GM23338 (cell line): Measurements from ENCODE around the gene CD164. TPM values are rescaled to one million over a fixed set of nuclear protein-coding genes. Genes with fewer than 3 reads are reported as not detected.

ENCODE experiments used
- ATAC-seq: fragments of 200-7000 bp; cut with Tn5 transposase; 3 replicates; pipeline ENCODE4 v1.9.1; 2020
- DNase-seq: peaks from one replicate; pipeline ENCODE4 v3.0.0-alpha.2; 2015; ENCODE audit warnings: low spot score
- H2AFZ ChIP-seq: fragments of 200-600 bp; sonication (generic); 2 replicates; pipeline ENCODE4 v1.8.0; 2016; ENCODE audit warnings: antibody characterized with exemption, mild to moderate bottlenecking, moderate library complexity
- H3F3A ChIP-seq: fragments of 200-600 bp; sonication (generic); replicated peaks from 2 replicates; pipeline ENCODE4 v1.8.0; 2017; ENCODE audit warnings: antibody characterized with exemption, mixed run types, low read depth
- H3K27ac ChIP-seq: fragments of 200-600 bp; sonication (generic); 2 replicates; pipeline ENCODE4 v1.6.1; 2016; ENCODE audit warnings: low read depth
- H3K27me3 ChIP-seq: fragments of 200-600 bp; sonication (generic); 2 replicates; pipeline ENCODE4 v1.8.0; 2016; ENCODE audit warnings: mild to moderate bottlenecking, mixed run types, moderate library complexity; ENCODE audit not compliant: insufficient read depth
- H3K36me3 ChIP-seq: fragments of 200-600 bp; sonication (generic); 2 replicates; pipeline ENCODE4 v1.8.0; 2016; ENCODE audit warnings: mild to moderate bottlenecking; ENCODE audit not compliant: insufficient read depth
- H3K4me1 ChIP-seq: fragments of 200-600 bp; sonication (generic); 2 replicates; pipeline ENCODE4 v1.8.0; 2016; ENCODE audit warnings: mild to moderate bottlenecking, moderate library complexity; ENCODE audit not compliant: insufficient read depth
- H3K4me2 ChIP-seq: fragments of 200-600 bp; sonication (generic); 2 replicates; pipeline ENCODE4 v1.7.1; 2017; ENCODE audit warnings: mixed run types
- H3K4me3 ChIP-seq: fragments of 200-600 bp; sonication (generic); 2 replicates; pipeline ENCODE4 v1.6.1; 2016; ENCODE audit warnings: mixed run types
- H3K79me2 ChIP-seq: fragments of 200-600 bp; sonication (generic); replicated peaks from 2 replicates; pipeline ENCODE4 v1.8.0; 2017; ENCODE audit warnings: mild to moderate bottlenecking; ENCODE audit not compliant: insufficient read depth
- H3K9me2 ChIP-seq: fragments of 200-600 bp; sonication (generic); 2 replicates; pipeline ENCODE4 v1.8.0; 2017; ENCODE audit not compliant: insufficient read depth
- H4K20me1 ChIP-seq: fragments of 200-600 bp; sonication (generic); replicated peaks from 2 replicates; pipeline ENCODE4 v1.8.0; 2017; ENCODE audit warnings: mild to moderate bottlenecking; ENCODE audit not compliant: insufficient read depth
- H3K27ac Mint-ChIP-seq: 2 replicates; pipeline ENCODE4 v1.8.0; 2020; ENCODE audit warnings: inconsistent platforms, mild to moderate bottlenecking, moderate library complexity, mixed read lengths
- H3K27me3 Mint-ChIP-seq: 3 replicates; pipeline ENCODE4 v1.8.0; 2022; ENCODE audit warnings: low read depth, mild to moderate bottlenecking, moderate library complexity, mixed read lengths, inconsistent platforms; ENCODE audit not compliant: insufficient read depth, poor library complexity
- H3K36me3 Mint-ChIP-seq: 3 replicates; pipeline ENCODE4 v1.8.0; 2021; ENCODE audit warnings: low read depth, mild to moderate bottlenecking, inconsistent platforms, moderate library complexity, mixed read lengths
- H3K4me1 Mint-ChIP-seq: 3 replicates; pipeline ENCODE4 v1.8.0; 2020; ENCODE audit warnings: mild to moderate bottlenecking, inconsistent platforms, mixed read lengths
- H3K4me3 Mint-ChIP-seq: 3 replicates; pipeline ENCODE4 v1.8.0; 2021; ENCODE audit warnings: moderate library complexity, mild to moderate bottlenecking, inconsistent platforms, mixed read lengths
- H3K9me3 Mint-ChIP-seq: 3 replicates; pipeline ENCODE4 v1.8.0; 2020; ENCODE audit warnings: moderate library complexity, mild to moderate bottlenecking, inconsistent platforms, mixed read lengths
- CREB1 ChIP-seq: fragments of 250-450 bp; sonication (Bioruptor Pico); IDR thresholded peaks from 2 replicates; pipeline ENCODE4 v1.5.0; 2020; ENCODE audit warnings: low read depth, mild to moderate bottlenecking, moderate library complexity
- CTCF ChIP-seq, 2 experiments: fragments of 200-600 bp in 1 of 2; sonication (generic) in 1 of 2; conservative IDR thresholded peaks; 2 replicates each; pipeline versions ENCODE4 v1.5.1 to v1.6.1; 2016 to 2017; ENCODE audit warnings: antibody characterized with exemption in 2 of 2, low read depth in 2 of 2, mild to moderate bottlenecking in 2 of 2, moderate library complexity in 1 of 2
- EZH2 ChIP-seq: fragments of 200-600 bp; sonication (generic); IDR thresholded peaks from one replicate; pipeline ENCODE4 v1.8.0; 2017; ENCODE audit warnings: antibody characterized with exemption, mild to moderate bottlenecking, low read depth; ENCODE audit not compliant: unreplicated experiment
- EZH2phosphoT487 ChIP-seq: fragments of 200-600 bp; sonication (generic); IDR thresholded peaks from one replicate; pipeline ENCODE4 v1.8.1; 2018; ENCODE audit warnings: antibody characterized with exemption; ENCODE audit not compliant: unreplicated experiment
- JUNB ChIP-seq: IDR thresholded peaks from one replicate; pipeline ENCODE4 v1.6.1; 2016; ENCODE audit warnings: antibody characterized with exemption; ENCODE audit not compliant: unreplicated experiment
- NANOG ChIP-seq: IDR thresholded peaks from 2 replicates; pipeline ENCODE4 v1.6.1; 2016; ENCODE audit warnings: antibody characterized with exemption, borderline replicate concordance
- POLR2AphosphoS5 ChIP-seq: IDR thresholded peaks from 2 replicates; pipeline ENCODE4 v1.6.1; 2016; ENCODE audit warnings: antibody characterized with exemption, low read depth
- STAT1 ChIP-seq: IDR thresholded peaks from one replicate; pipeline ENCODE4 v1.6.1; 2016; ENCODE audit warnings: antibody characterized with exemption; ENCODE audit not compliant: unreplicated experiment
- ZNF114 ChIP-seq: fragments of 250-450 bp; sonication (Bioruptor Pico); IDR thresholded peaks from 2 replicates; pipeline ENCODE4 v1.5.0; 2020; ENCODE audit warnings: mild to moderate bottlenecking, moderate library complexity
- ZNF331 ChIP-seq: fragments of 250-450 bp; sonication (Bioruptor Pico); IDR thresholded peaks from 2 replicates; pipeline ENCODE4 v1.5.0; 2020; ENCODE audit warnings: low read depth, mild to moderate bottlenecking, moderate library complexity
- polyA plus RNA-seq: library from polyadenylated mRNA; unstranded; fragments of >200 nt; fragmentation: Nextera tagmentation; extraction: Ambion mirVana; gene quantifications from 2 replicates; pipeline ENCODE4 v1.2.1, GENCODE V29; 2016
- total RNA-seq: library from RNA; depleted of rRNA; stranded (reverse); fragments of >200 nt; shearing (Covaris generic); gene quantifications from 2 replicates; pipeline ENCODE4 v1.2.3, GENCODE V29; 2014
- TF ChIP-seq, protein P1 (sequence below): fragments of 250-450 bp; sonication (Bioruptor Pico); IDR thresholded peaks from 2 replicates; pipeline ENCODE4 v1.5.0; 2020; ENCODE audit warnings: mild to moderate bottlenecking, moderate library complexity
- TF ChIP-seq, protein P2 (sequence below): IDR thresholded peaks from one replicate; pipeline ENCODE4 v1.6.1; 2018; ENCODE audit warnings: antibody characterized with exemption; ENCODE audit not compliant: unreplicated experiment
- TF ChIP-seq, protein P3 (sequence below): IDR thresholded peaks from 2 replicates; pipeline ENCODE4 v1.6.1; 2016; ENCODE audit warnings: antibody characterized with exemption

Gene CD164
- total and polyA plus RNA-seq, 2 experiments from 2014 or later: 81.0 to 83.8 TPM

DNA sequence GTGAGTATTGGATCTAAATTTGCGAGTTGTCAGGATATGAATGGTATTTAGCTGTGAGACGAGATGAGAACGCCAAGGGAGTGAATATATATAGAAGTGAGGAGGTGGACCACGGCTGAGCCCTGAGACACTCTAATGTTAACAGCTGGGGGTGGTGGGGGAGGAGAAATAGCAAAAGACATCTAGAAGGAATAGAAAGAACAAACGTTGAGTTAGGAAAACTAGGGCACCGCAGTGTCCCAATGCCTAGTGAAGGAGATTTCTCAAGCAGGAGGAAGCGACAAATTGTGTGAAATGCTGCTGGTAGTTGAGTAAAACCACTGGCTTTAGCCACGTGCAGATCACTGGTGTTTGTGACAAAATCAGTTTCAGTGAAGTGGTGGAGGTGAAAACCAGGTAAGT lies 56.9 kb downstream of the CD164 start:
- Histone ChIP-seq H3K4me2 (no peak overlapping the region), H2AFZ (no peak overlapping the region), H3K4me3 (no peak overlapping the region), H3K79me2 (no peaks in the 10 kb centered on the region), H3F3A (no peaks in the 10 kb centered on the region), H3K4me1 (peaks cover 3% of the 10 kb centered on the region; the same call in 1 of the 2 replicates), H3K36me3 (no peaks in the 10 kb centered on the region), H3K9me2 (no peaks in the 10 kb centered on the region), H3K27me3 (no peaks in the 10 kb centered on the region), H3K27ac (no peak overlapping the region), H4K20me1 (no peaks in the 10 kb centered on the region)
- Mint-ChIP-seq H3K4me3 (no peak overlapping the region), H3K36me3 (no peaks in the 10 kb centered on the region), H3K4me1 (peaks cover 8% of the 10 kb centered on the region), H3K27ac (no peak overlapping the region), H3K27me3 (no peaks in the 10 kb centered on the region), H3K9me3 (no peaks in the 10 kb centered on the region)
- ATAC-seq (no peak), DNase-seq (no peak)
- no peak for TF ChIP-seq ZNF114 (CRISPR knock-in tag)
- no peak for TF ChIP-seq CTCF (conservative IDR thresholded peaks at IDR 0.05; ENCODE audit: low read depth in 2 of 2)
- TF ChIP-seq CREB1 (CRISPR knock-in tag): no peak
- no peak for TF ChIP-seq EZH2phosphoT487
- TF ChIP-seq NANOG: no peak
- TF ChIP-seq JUNB: no peak
- TF ChIP-seq, protein P1, sequence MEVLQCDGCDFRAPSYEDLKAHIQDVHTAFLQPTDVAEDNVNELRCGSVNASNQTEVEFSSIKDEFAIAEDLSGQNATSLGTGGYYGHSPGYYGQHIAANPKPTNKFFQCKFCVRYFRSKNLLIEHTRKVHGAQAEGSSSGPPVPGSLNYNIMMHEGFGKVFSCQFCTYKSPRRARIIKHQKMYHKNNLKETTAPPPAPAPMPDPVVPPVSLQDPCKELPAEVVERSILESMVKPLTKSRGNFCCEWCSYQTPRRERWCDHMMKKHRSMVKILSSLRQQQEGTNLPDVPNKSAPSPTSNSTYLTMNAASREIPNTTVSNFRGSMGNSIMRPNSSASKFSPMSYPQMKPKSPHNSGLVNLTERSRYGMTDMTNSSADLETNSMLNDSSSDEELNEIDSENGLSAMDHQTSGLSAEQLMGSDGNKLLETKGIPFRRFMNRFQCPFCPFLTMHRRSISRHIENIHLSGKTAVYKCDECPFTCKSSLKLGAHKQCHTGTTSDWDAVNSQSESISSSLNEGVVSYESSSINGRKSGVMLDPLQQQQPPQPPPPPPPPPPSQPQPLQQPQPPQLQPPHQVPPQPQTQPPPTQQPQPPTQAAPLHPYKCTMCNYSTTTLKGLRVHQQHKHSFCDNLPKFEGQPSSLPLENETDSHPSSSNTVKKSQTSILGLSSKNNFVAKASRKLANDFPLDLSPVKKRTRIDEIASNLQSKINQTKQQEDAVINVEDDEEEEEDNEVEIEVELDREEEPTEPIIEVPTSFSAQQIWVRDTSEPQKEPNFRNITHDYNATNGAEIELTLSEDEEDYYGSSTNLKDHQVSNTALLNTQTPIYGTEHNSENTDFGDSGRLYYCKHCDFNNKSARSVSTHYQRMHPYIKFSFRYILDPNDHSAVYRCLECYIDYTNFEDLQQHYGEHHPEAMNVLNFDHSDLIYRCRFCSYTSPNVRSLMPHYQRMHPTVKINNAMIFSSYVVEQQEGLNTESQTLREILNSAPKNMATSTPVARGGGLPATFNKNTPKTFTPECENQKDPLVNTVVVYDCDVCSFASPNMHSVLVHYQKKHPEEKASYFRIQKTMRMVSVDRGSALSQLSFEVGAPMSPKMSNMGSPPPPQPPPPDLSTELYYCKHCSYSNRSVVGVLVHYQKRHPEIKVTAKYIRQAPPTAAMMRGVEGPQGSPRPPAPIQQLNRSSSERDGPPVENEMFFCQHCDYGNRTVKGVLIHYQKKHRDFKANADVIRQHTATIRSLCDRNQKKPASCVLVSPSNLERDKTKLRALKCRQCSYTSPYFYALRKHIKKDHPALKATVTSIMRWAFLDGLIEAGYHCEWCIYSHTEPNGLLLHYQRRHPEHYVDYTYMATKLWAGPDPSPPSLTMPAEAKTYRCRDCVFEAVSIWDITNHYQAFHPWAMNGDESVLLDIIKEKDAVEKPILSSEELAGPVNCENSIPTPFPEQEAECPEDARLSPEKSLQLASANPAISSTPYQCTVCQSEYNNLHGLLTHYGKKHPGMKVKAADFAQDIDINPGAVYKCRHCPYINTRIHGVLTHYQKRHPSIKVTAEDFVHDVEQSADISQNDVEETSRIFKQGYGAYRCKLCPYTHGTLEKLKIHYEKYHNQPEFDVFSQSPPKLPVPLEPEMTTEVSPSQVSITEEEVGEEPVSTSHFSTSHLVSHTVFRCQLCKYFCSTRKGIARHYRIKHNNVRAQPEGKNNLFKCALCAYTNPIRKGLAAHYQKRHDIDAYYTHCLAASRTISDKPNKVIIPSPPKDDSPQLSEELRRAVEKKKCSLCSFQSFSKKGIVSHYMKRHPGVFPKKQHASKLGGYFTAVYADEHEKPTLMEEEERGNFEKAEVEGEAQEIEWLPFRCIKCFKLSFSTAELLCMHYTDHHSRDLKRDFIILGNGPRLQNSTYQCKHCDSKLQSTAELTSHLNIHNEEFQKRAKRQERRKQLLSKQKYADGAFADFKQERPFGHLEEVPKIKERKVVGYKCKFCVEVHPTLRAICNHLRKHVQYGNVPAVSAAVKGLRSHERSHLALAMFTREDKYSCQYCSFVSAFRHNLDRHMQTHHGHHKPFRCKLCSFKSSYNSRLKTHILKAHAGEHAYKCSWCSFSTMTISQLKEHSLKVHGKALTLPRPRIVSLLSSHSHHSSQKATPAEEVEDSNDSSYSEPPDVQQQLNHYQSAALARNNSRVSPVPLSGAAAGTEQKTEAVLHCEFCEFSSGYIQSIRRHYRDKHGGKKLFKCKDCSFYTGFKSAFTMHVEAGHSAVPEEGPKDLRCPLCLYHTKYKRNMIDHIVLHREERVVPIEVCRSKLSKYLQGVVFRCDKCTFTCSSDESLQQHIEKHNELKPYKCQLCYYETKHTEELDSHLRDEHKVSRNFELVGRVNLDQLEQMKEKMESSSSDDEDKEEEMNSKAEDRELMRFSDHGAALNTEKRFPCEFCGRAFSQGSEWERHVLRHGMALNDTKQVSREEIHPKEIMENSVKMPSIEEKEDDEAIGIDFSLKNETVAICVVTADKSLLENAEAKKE (CRISPR knock-in tag): no peak
- no peak for TF ChIP-seq ZNF331
- no peak for TF ChIP-seq POLR2AphosphoS5
- no peak for TF ChIP-seq EZH2
- TF ChIP-seq, protein P2, sequence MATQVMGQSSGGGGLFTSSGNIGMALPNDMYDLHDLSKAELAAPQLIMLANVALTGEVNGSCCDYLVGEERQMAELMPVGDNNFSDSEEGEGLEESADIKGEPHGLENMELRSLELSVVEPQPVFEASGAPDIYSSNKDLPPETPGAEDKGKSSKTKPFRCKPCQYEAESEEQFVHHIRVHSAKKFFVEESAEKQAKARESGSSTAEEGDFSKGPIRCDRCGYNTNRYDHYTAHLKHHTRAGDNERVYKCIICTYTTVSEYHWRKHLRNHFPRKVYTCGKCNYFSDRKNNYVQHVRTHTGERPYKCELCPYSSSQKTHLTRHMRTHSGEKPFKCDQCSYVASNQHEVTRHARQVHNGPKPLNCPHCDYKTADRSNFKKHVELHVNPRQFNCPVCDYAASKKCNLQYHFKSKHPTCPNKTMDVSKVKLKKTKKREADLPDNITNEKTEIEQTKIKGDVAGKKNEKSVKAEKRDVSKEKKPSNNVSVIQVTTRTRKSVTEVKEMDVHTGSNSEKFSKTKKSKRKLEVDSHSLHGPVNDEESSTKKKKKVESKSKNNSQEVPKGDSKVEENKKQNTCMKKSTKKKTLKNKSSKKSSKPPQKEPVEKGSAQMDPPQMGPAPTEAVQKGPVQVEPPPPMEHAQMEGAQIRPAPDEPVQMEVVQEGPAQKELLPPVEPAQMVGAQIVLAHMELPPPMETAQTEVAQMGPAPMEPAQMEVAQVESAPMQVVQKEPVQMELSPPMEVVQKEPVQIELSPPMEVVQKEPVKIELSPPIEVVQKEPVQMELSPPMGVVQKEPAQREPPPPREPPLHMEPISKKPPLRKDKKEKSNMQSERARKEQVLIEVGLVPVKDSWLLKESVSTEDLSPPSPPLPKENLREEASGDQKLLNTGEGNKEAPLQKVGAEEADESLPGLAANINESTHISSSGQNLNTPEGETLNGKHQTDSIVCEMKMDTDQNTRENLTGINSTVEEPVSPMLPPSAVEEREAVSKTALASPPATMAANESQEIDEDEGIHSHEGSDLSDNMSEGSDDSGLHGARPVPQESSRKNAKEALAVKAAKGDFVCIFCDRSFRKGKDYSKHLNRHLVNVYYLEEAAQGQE: no peak
- TF ChIP-seq, protein P3, sequence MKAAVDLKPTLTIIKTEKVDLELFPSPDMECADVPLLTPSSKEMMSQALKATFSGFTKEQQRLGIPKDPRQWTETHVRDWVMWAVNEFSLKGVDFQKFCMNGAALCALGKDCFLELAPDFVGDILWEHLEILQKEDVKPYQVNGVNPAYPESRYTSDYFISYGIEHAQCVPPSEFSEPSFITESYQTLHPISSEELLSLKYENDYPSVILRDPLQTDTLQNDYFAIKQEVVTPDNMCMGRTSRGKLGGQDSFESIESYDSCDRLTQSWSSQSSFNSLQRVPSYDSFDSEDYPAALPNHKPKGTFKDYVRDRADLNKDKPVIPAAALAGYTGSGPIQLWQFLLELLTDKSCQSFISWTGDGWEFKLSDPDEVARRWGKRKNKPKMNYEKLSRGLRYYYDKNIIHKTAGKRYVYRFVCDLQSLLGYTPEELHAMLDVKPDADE: no peak
- no peak for TF ChIP-seq STAT1
